Epithelial cell of esophagus (primary cell): ENCODE results near the gene RASSF3.
"Not testable (repeated sequence)": the region's sequence is repeated elsewhere in the genome, so short reads cannot be mapped to it uniquely, and the experiment has no call there.

Experiments used
- DNase-seq: peaks from one replicate; pipeline ENCODE4 v3.0.0; 2010; ENCODE audit warnings: low read depth
- H3K4me3 ChIP-seq: 2 replicates; pipeline ENCODE4 v1.5.1; 2011; ENCODE audit warnings: mild to moderate bottlenecking, low read length, control low read depth
- TF ChIP-seq, protein P1 (sequence below): IDR thresholded peaks from 2 replicates; pipeline ENCODE4 v1.5.1; 2011; ENCODE audit warnings: low read depth, mild to moderate bottlenecking, low read length, control low read depth, inconsistent platforms; ENCODE audit not compliant: insufficient read depth; ENCODE audit errors: missing control alignments

RASSF3 gene

DNA sequence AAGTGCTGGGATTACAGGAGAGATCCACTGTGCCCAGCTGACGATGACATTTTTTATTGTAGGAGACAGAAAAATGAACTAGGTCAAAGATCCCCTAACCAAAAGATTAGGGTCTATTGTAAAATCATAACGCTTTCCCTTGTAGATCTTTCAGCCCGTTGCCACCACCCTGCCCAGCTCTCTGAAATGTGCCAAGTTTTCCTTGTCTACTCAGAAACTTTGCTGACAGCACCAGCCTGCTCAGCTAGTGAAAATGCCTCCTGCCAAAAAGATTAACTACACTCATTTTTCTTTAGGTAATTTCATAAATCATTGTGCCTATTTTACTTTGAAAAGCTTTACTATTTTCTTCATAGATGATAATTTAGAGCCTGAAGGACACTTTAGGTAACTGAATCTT is 28.2 kb upstream of the RASSF3 start:
- no peak for DNase-seq
- no peak overlapping the region for H3K4me3 ChIP-seq
- TF ChIP-seq, protein P1, sequence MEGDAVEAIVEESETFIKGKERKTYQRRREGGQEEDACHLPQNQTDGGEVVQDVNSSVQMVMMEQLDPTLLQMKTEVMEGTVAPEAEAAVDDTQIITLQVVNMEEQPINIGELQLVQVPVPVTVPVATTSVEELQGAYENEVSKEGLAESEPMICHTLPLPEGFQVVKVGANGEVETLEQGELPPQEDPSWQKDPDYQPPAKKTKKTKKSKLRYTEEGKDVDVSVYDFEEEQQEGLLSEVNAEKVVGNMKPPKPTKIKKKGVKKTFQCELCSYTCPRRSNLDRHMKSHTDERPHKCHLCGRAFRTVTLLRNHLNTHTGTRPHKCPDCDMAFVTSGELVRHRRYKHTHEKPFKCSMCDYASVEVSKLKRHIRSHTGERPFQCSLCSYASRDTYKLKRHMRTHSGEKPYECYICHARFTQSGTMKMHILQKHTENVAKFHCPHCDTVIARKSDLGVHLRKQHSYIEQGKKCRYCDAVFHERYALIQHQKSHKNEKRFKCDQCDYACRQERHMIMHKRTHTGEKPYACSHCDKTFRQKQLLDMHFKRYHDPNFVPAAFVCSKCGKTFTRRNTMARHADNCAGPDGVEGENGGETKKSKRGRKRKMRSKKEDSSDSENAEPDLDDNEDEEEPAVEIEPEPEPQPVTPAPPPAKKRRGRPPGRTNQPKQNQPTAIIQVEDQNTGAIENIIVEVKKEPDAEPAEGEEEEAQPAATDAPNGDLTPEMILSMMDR, result no peak

DNA sequence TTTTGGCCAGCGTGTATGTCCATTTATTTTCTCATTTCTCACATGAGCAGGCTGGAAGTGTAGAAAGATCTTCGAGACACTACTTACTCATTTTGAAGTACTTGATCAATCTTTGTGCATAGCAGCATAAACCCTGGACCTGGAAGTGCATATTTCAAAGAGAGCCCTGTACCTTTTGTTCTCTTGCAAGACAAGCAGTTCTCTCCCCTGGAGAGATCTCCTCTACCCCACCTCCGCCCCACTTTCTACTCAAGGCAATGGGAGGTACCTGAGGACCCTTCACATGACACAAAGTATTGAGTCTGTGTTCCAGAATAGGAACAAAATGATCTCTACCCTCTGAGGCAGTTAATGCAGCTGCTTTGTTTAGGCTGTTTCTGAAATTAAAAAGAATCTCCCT is 27.4 kb upstream of the RASSF3 start:
- TF ChIP-seq, protein P1, result no peak
- no peak for DNase-seq
- no peak overlapping the region for H3K4me3 ChIP-seq

DNA sequence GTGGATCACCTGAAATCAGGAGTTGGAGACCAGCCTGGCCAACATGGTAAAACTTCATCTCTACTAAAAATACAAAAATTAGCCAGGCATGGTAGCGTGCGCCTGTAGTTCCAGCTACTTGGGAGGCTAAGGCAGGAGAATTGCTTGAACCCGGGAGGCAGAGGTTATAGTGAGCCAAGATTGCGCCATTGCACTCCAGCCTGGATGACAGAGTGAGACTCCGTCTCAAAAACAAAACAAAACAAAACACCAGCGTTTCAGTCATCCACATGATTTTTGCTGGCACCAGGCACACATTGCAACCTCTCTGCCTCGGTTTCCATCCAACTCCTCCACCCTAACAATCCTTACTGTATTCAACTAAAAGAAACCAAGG is 26.9 kb upstream of the RASSF3 start:
- DNase-seq, H3K4me3 ChIP-seq: not testable (repeated sequence)

DNA sequence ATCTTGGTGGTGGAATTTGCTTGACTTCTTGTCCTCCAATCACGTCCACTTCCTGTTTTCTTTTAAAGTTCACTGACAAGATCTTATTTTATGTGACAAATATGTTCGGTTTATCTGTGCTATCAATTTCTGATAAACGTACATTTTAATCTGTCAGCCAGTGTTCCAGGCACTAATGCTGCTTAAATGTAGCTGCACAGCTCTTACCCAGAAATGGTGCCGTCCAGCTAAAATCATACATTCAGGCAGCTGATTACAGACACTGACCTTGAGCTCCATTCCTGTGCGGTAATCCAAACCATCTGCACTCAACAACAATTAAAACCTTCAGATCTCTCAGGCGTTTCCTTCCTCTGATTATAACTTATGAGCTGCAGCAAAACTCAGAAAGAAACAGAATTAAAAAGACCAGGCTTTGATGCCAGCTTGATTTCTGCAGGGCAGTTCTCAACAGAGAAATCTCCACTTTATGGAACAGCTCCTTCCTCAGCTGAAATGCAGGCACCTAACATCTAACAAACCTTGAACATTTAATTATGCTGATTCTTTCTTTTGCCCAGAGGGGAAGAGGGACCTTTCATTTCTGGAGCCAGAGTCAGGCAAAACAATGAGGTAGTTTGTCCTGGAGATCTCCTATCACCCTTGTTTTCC is 26.4 kb upstream of the RASSF3 start:
- TF ChIP-seq, protein P1, result no peak
- H3K4me3 ChIP-seq, result no peak overlapping the region
- no peak for DNase-seq

DNA sequence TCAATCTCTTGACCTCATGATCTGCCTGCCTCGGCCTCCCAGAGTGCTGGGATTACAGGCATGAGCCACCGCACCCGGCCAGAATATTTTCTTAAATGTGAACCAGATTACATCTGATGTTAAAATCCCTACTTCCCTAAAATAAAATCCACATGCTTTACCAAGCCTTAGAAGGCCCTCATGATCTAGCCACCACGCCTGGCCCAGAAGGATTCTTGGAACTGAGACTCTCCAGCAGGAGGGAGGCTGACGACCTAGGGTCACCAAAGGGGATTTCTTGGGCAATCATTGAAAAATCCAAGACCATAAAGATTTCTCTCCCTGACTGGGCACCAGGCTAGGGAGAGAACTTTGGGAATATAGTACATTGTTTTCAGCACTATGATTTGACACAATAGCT is 25.2 kb upstream of the RASSF3 start:
- no peak overlapping the region for H3K4me3 ChIP-seq
- no peak for DNase-seq
- TF ChIP-seq, protein P1, result no peak

DNA sequence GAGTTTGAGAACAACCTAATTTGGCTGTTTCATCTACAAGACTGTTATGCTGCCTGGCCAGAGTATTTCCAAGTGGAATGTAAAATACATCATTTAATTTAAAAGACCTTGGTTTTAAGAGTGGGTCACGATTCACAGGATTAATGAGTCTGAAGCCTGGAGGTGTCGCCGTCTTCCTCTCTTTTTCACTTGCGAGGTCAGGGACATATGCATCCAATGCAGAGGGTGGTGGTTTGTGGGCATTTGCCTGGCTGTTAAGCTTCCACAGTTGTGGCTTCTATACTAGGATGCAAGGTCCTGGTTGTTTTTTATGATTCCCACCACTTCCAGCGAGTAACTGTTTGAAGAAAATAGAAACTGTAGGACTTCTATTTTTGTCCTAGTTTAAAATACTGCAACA is 22.8 kb upstream of the RASSF3 start:
- DNase-seq, result peak; percentile 4
- H3K4me3 ChIP-seq, result no peak overlapping the region
- TF ChIP-seq, protein P1, result no peak

DNA sequence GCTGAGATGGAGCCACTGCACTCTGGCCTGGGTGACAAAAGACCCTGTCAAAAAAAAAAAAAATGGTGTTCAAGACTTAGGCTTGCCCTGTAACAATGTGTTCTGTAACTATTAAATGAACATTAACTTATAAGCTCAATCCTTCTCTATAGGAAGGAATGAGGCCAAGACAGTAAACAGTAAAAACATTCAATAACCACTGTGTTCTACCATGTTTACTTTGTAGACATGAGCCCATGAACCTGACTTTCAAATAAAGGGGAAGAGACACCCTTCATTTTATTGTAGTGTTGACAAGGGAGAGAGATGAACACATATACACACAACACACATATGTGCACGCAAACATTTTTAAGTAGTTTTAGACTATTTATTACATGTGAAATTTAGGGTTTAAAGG is 20.1 kb upstream of the RASSF3 start:
- TF ChIP-seq, protein P1, result no peak
- H3K4me3 ChIP-seq, result no peak overlapping the region
- no peak for DNase-seq
